ENCODE measurements around the gene ARGLU1.
"Not testable (repeated sequence)": the region's sequence is repeated elsewhere in the genome, so short reads cannot be mapped to it uniquely, and the experiment has no call there.

Gene ARGLU1

DNA sequence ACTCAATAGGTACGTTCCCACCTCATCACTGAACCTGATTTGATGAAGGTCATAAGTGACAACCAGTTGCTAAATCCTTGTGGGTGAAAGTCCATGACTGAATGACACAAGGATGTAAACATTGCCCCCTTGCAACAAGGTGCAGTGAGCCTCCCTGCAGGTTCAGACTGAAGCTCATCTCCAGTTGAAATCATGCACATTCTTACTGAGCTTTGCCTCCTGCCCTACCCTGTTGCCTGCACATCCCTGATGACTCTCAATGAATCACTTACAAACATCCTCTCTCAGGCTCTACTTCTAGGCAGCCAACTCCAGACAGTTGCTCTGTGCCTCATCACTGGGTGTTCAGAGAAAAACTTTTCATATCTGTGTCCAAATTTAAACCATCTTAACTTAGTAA is 42.5 kb upstream of the ARGLU1 start:
- H3K27me3 ChIP-seq (replicated peaks; ENCODE audit: control insufficient read depth, insufficient read depth, low read length): no peaks in the 10 kb centered on the region
- no peaks in the 10 kb centered on the region for H3K36me3 ChIP-seq (ENCODE audit: control insufficient read depth, insufficient read depth, low read length)
- TF ChIP-seq, protein P1, sequence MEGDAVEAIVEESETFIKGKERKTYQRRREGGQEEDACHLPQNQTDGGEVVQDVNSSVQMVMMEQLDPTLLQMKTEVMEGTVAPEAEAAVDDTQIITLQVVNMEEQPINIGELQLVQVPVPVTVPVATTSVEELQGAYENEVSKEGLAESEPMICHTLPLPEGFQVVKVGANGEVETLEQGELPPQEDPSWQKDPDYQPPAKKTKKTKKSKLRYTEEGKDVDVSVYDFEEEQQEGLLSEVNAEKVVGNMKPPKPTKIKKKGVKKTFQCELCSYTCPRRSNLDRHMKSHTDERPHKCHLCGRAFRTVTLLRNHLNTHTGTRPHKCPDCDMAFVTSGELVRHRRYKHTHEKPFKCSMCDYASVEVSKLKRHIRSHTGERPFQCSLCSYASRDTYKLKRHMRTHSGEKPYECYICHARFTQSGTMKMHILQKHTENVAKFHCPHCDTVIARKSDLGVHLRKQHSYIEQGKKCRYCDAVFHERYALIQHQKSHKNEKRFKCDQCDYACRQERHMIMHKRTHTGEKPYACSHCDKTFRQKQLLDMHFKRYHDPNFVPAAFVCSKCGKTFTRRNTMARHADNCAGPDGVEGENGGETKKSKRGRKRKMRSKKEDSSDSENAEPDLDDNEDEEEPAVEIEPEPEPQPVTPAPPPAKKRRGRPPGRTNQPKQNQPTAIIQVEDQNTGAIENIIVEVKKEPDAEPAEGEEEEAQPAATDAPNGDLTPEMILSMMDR (IDR thresholded peaks at IDR 0.05; ENCODE audit: insufficient read depth, low read length, poor library complexity, severe bottlenecking): no peak
- no peak overlapping the region for H3K4me3 ChIP-seq (replicated peaks; ENCODE audit: low read depth, low read length)
- DNase-seq (ENCODE audit: extremely low read depth, insufficient read length): no peak

DNA sequence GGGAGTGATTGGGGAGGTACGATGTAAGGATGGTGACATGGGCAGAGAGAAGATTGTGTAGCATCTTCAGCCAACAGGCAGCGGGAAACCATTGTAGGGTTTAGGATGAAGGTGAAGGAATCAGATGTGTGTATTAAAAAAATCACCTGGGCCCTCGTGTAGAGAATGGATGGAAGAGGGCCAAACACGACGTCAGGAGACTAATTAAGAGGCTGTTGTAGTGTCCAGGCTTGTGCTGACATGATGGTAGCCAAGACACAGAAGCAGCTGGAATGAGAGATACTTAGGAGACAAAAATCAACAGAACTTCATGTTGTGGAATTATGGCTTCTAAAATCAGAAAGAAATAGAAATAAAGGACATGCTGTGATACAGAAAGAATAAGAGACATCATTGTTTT is 41.2 kb upstream of the ARGLU1 start:
- TF ChIP-seq, protein P1 (IDR thresholded peaks at IDR 0.05; ENCODE audit: insufficient read depth, low read length, poor library complexity, severe bottlenecking): no peak
- no peak for DNase-seq (ENCODE audit: extremely low read depth, insufficient read length)
- H3K4me3 ChIP-seq (replicated peaks; ENCODE audit: low read depth, low read length): no peak overlapping the region
- H3K36me3 ChIP-seq (ENCODE audit: control insufficient read depth, insufficient read depth, low read length): no peaks in the 10 kb centered on the region
- H3K27me3 ChIP-seq (replicated peaks; ENCODE audit: control insufficient read depth, insufficient read depth, low read length): no peaks in the 10 kb centered on the region

DNA sequence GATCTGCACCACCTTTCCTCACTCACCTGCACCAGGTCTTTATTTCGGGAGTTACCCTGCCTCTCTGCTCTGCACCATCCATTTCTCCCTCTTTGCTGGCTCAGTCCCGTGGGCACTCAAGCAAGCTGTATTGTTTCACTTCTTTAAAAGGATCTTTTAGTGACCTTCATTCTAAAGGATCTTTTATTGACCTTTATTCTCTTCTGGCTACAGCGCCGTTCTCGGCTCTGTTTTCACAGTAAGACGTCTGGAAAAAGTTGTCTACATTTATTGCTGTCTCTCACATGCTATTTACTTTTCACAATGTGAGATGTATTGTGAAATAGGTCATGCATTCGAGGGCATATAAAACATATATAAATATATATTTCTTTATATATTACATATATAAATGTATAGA is 35.6 kb upstream of the ARGLU1 start:
- TF ChIP-seq, protein P1 (IDR thresholded peaks at IDR 0.05; ENCODE audit: insufficient read depth, low read length, poor library complexity, severe bottlenecking): no peak

DNA sequence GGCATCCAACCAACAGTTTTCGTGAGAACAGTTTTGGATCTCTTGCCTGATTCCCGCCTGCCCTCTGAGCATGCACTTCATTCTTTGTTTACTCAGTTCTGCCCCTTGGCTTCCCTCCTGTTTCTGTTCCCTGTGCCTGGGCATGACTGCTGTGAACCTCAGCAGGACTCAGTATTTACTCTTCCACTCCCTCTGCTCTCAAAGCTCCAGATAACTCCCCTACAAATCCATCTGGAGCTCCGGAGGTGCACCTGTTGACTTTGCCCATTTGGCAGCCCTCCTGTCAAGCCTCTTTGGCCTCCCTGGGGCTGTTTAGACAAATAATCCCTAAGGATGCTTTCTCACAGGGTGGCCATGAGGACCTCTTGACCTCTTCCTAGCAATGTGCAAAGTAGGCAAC is 34.2 kb upstream of the ARGLU1 start:
- no peaks in the 10 kb centered on the region for H3K36me3 ChIP-seq (ENCODE audit: control insufficient read depth, insufficient read depth, low read length)
- no peaks in the 10 kb centered on the region for H3K27me3 ChIP-seq (replicated peaks; ENCODE audit: control insufficient read depth, insufficient read depth, low read length)
- no peak for DNase-seq (ENCODE audit: extremely low read depth, insufficient read length)
- TF ChIP-seq, protein P1 (IDR thresholded peaks at IDR 0.05; ENCODE audit: insufficient read depth, low read length, poor library complexity, severe bottlenecking): no peak
- H3K4me3 ChIP-seq (replicated peaks; ENCODE audit: low read depth, low read length): no peak overlapping the region

More for the DNA sequence above, 35.6 kb upstream of the ARGLU1 start:
- no peaks in the 10 kb centered on the region for H3K27me3 ChIP-seq (replicated peaks; ENCODE audit: control insufficient read depth, insufficient read depth, low read length)
- no peak overlapping the region for H3K4me3 ChIP-seq (replicated peaks; ENCODE audit: low read depth, low read length)
- H3K36me3 ChIP-seq (ENCODE audit: control insufficient read depth, insufficient read depth, low read length): no peaks in the 10 kb centered on the region
- DNase-seq (ENCODE audit: extremely low read depth, insufficient read length): no peak

DNA sequence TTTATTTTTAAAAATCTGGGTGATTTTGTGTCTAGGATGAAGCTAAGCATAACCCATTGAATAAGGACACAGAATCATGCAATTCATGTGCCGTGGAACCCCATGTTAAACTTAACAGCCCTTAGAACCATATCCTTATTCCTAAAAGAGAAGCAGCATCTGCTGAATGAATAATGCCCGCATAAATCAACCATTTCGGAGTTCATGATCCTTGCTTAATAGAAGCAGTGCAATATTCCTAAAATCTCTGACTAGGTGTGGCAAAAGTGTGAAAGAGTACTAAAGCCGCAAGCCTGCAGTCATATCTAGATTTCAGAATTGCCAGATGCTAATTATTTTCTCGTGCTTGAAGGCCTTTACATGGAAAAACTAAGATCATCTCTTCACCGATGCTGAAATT is 33.6 kb upstream of the ARGLU1 start:
- no peak for DNase-seq (ENCODE audit: extremely low read depth, insufficient read length)
- TF ChIP-seq, protein P1 (IDR thresholded peaks at IDR 0.05; ENCODE audit: insufficient read depth, low read length, poor library complexity, severe bottlenecking): no peak
- Histone ChIP-seq H3K4me3 (replicated peaks; ENCODE audit: low read depth, low read length) (no peak overlapping the region), H3K27me3 (replicated peaks; ENCODE audit: control insufficient read depth, insufficient read depth, low read length) (no peaks in the 10 kb centered on the region), H3K36me3 (ENCODE audit: control insufficient read depth, insufficient read depth, low read length) (no peaks in the 10 kb centered on the region)

DNA sequence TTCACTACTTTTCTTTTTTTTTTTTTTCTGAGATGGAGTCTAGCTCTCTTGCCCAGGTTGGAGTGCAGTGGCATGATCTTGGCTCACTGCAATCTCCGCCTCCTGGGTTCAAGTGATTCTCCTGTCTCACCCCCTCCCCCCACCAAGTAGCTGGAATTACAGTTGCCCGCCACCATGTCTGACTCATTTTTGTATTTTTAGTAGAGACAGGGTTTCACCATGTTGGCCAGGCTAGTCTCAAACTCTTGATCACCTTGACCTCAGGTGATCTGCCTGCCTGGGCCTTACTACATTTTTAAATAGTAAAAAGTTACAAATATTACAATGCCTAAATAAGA is 32.8 kb upstream of the ARGLU1 start:
- not testable (repeated sequence) for H3K36me3 ChIP-seq (ENCODE audit: control insufficient read depth, insufficient read depth, low read length); DNase-seq (ENCODE audit: extremely low read depth, insufficient read length)

More for the DNA sequence above, 32.8 kb upstream of the ARGLU1 start:
- not testable (repeated sequence) for H3K27me3 ChIP-seq (replicated peaks; ENCODE audit: control insufficient read depth, insufficient read depth, low read length); H3K4me3 ChIP-seq (replicated peaks; ENCODE audit: low read depth, low read length)
